CD4-positive, alpha-beta T cell (primary cell): Measurements from ENCODE around the gene AP2B1. TPM values are rescaled to one million over a fixed set of nuclear protein-coding genes. Genes with fewer than 3 reads are reported as not detected.

Source experiments
- ATAC-seq: fragments of 200-7000 bp; cut with Tn5 transposase; one replicate; pipeline ENCODE4 v1.10.0; 2022; ENCODE audit warnings: mild to moderate bottlenecking; ENCODE audit not compliant: poor library complexity
- CTCF ChIA-PET: fragments of 350-600 bp; sonication (Branson Sonifier 250); formaldehyde crosslinking; loops from one replicate; lab custom pipeline; 2021; ENCODE audit warnings: antibody characterized with exemption, inconsistent platforms; lab: Charles Lee
- POLR2A ChIA-PET: fragments of 350-600 bp; sonication (Branson Sonifier 250); formaldehyde crosslinking; loops from one replicate; lab custom pipeline; 2021; ENCODE audit warnings: antibody characterized with exemption, inconsistent platforms; lab: Charles Lee
- DNase-seq, 14 experiments: peaks; one replicate each; pipeline ENCODE4 v3.0.0-alpha.2; 2013 to 2020; ENCODE audit warnings: mixed read lengths in 2 of 14
- H3K27ac ChIP-seq, 2 donors: one replicate each; pipeline versions ENCODE4 v1.5.1 to v1.7.0; 2013; ENCODE audit warnings: low read length in 2 of 2, low read depth in 1 of 2, mild to moderate bottlenecking in 1 of 2
- H3K27me3 ChIP-seq, 2 experiments: 1 replicate in 1 of 2; 2 replicates in 1 of 2; pipeline versions ENCODE4 v1.6.1 to v1.7.0; 2013; ENCODE audit warnings: low read length in 2 of 2, control low read depth in 1 of 2, mild to moderate bottlenecking in 1 of 2, moderate library complexity in 1 of 2; ENCODE audit not compliant: insufficient read depth in 2 of 2, control insufficient read depth in 1 of 2
- H3K36me3 ChIP-seq: one replicate; pipeline ENCODE4 v1.6.1; 2013; ENCODE audit warnings: low read length, control low read depth; ENCODE audit not compliant: insufficient read depth
- H3K4me1 ChIP-seq: one replicate; pipeline ENCODE4 v1.6.1; 2013; ENCODE audit warnings: low read length, control low read depth; ENCODE audit not compliant: insufficient read depth
- H3K4me3 ChIP-seq: one replicate; pipeline ENCODE4 v1.5.1; 2013; ENCODE audit warnings: mild to moderate bottlenecking, low read length, moderate library complexity
- H3K9me3 ChIP-seq, 2 experiments: 1 replicate in 1 of 2; 2 replicates in 1 of 2; pipeline versions ENCODE4 v1.6.1 to v1.7.0; 2013; ENCODE audit warnings: low read length in 2 of 2, mild to moderate bottlenecking in 2 of 2, control low read depth in 1 of 2, moderate library complexity in 1 of 2; ENCODE audit not compliant: control insufficient read depth in 1 of 2, insufficient read depth in 1 of 2
- H3K27ac Mint-ChIP-seq: one replicate; pipeline ENCODE4 v1.8.0; 2020; ENCODE audit warnings: mixed read lengths
- H3K27me3 Mint-ChIP-seq: one replicate; pipeline ENCODE4 v1.8.0; 2021; ENCODE audit warnings: mixed read lengths
- H3K36me3 Mint-ChIP-seq: one replicate; pipeline ENCODE4 v1.8.0; 2021; ENCODE audit warnings: low read depth, mixed read lengths
- H3K4me1 Mint-ChIP-seq: one replicate; pipeline ENCODE4 v1.8.0; 2021; ENCODE audit warnings: low read depth, mixed read lengths
- H3K4me3 Mint-ChIP-seq: one replicate; pipeline ENCODE4 v1.8.0; 2020; ENCODE audit warnings: mild to moderate bottlenecking, mixed read lengths
- H3K9me3 Mint-ChIP-seq: one replicate; pipeline ENCODE4 v1.8.0; 2020; ENCODE audit warnings: mixed read lengths
- intact Hi-C, 2 experiments: fragments of 100-400 bp; cut with DNase I in 1 of 2; cut with micrococcal nuclease in 1 of 2; formaldehyde crosslinking; loops; one replicate each; pipeline versions ENCODE4 v1.15.1 to v1.9.0; 2023 to 2025; cut with DNase I, micrococcal nuclease
- total RNA-seq, 174 experiments: library from RNA in 2 of 174; stranded (reverse) in 2 of 174; gene quantifications; one replicate each; pipeline ENCODE4 v1.2.3 and lab custom pipeline; 2021 to 2026
- TF ChIP-seq, protein P1 (sequence below): fragments of 200-600 bp; IDR thresholded peaks from one replicate; pipeline ENCODE4 v1.8.0; 2022; ENCODE audit warnings: antibody characterized with exemption, mild to moderate bottlenecking

The AP2B1 gene
- total RNA-seq, 2 experiments from 2014 or later: 67.0 to 69.2 TPM

- Mint-ChIP-seq H3K9me3 (no peaks in the 10 kb centered on the region), H3K27me3 (no peaks in the 10 kb centered on the region), H3K4me1 (no peaks in the 10 kb centered on the region), H3K4me3 (no peak overlapping the region), H3K36me3 (peaks cover 75% of the 10 kb centered on the region), H3K27ac (no peak overlapping the region)
- DNase-seq (no peak), ATAC-seq (no peak)
- ChIA-PET CTCF (no interaction called here), POLR2A (no interaction called here)
- no peaks in the 10 kb centered on the region for H3K4me1 ChIP-seq
- intact Hi-C loops: no loop called here
- TF ChIP-seq, protein P1, sequence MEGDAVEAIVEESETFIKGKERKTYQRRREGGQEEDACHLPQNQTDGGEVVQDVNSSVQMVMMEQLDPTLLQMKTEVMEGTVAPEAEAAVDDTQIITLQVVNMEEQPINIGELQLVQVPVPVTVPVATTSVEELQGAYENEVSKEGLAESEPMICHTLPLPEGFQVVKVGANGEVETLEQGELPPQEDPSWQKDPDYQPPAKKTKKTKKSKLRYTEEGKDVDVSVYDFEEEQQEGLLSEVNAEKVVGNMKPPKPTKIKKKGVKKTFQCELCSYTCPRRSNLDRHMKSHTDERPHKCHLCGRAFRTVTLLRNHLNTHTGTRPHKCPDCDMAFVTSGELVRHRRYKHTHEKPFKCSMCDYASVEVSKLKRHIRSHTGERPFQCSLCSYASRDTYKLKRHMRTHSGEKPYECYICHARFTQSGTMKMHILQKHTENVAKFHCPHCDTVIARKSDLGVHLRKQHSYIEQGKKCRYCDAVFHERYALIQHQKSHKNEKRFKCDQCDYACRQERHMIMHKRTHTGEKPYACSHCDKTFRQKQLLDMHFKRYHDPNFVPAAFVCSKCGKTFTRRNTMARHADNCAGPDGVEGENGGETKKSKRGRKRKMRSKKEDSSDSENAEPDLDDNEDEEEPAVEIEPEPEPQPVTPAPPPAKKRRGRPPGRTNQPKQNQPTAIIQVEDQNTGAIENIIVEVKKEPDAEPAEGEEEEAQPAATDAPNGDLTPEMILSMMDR: no peak
- H3K27ac ChIP-seq: no peak overlapping the region
- H3K4me3 ChIP-seq: no peak overlapping the region
- H3K9me3 ChIP-seq: no peaks in the 10 kb centered on the region
- H3K27me3 ChIP-seq: no peaks in the 10 kb centered on the region
- peaks cover 61% of the 10 kb centered on the region for H3K36me3 ChIP-seq
These were observed 58.8 kb downstream of the AP2B1 start for GRCh38 chr17:35645923-35646322.

DNA sequence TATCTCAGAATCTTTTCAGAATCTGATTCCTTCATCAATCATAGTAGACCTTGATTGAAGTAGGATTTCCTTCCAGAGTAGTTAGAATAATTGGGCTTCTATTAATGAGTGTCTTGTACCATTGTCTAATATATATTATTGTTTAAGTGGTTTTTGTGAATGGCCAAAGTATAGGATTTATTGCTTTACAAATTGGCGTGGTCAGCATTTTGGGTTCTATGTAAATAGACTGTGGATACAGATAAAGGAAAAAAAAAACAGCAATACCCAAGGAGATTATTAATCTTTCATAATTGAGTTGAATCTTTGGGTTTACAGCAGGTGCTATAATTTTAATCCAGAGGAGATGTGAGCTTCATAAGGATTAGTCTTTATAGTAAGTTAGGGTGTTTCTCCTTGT lies 64.3 kb downstream of the AP2B1 start:
- intact Hi-C loops: no loop called here
- Mint-ChIP-seq H3K36me3 (peaks cover 51% of the 10 kb centered on the region), H3K27ac (no peak overlapping the region), H3K4me1 (no peaks in the 10 kb centered on the region), H3K9me3 (no peaks in the 10 kb centered on the region), H3K27me3 (no peaks in the 10 kb centered on the region), H3K4me3 (no peak overlapping the region)
- H3K9me3 ChIP-seq: no peaks in the 10 kb centered on the region
- H3K27me3 ChIP-seq: no peaks in the 10 kb centered on the region
- H3K27ac ChIP-seq: no peak overlapping the region
- no peaks in the 10 kb centered on the region for H3K4me1 ChIP-seq
- TF ChIP-seq, protein P1: no peak
- POLR2A ChIA-PET: no interaction called here
- DNase-seq (no peak), ATAC-seq (no peak)
- CTCF ChIA-PET: interaction anchor here (1.5 kb wide), 1 partner anchor 96 kb away, joined by 3 read pairs; no protein-coding TSS in a partner anchor
- peaks cover 33% of the 10 kb centered on the region for H3K36me3 ChIP-seq
- no peak overlapping the region for H3K4me3 ChIP-seq

DNA sequence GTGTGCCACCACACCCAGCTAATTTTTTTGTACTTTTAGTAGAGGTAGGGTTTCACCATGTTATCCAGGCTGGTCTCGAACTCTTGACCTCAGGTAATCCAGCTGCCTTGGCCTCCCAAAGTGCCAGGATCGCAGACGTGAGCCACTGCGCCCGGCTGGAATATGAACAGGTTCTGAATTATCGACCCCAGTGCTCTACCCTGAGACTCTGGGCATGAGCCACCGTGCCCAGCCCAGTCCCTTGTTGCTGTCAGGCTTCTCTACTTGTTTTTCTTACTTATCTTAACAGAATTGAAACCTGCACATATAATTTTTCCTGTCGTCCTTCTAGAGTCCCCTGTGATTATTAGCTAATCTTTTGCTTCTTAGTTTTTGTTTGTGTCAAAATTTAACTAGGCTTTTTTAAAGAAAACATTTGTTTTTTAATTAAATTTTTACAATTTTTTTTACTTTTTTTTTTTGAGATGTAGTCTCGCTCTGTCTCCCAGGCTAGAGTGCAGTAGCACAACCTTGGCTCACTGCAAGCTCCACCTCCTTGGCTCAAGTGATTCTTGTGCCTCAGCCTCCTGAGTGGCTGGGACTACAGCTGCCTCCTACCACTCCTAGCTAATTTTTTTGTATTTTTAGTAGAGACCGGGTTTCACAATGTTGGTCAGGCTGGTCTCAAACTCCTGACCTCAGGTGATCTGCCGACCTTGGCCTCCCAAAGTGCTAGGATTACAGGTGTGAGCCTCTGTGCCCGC lies 66.7 kb downstream of the AP2B1 start:
- no peak overlapping the region for H3K4me3 Mint-ChIP-seq
- CTCF ChIA-PET: no interaction called here

More for the DNA sequence above, 66.7 kb downstream of the AP2B1 start:
- no peaks in the 10 kb centered on the region for H3K9me3 ChIP-seq
- ATAC-seq (no peak), DNase-seq (no peak)
- peaks cover 39% of the 10 kb centered on the region for H3K36me3 Mint-ChIP-seq
- no peaks in the 10 kb centered on the region for H3K27me3 ChIP-seq
- no peak overlapping the region for H3K4me3 ChIP-seq
- peaks cover 3% of the 10 kb centered on the region for H3K4me1 Mint-ChIP-seq
- H3K27me3 Mint-ChIP-seq: no peaks in the 10 kb centered on the region
- H3K27ac Mint-ChIP-seq: no peak overlapping the region
- H3K9me3 Mint-ChIP-seq: no peaks in the 10 kb centered on the region
- peaks cover 45% of the 10 kb centered on the region for H3K36me3 ChIP-seq
- H3K27ac ChIP-seq: no peak overlapping the region
- intact Hi-C loops: no loop called here
- POLR2A ChIA-PET: interaction anchor here (0.6 to 1.4 kb wide), 2 partner anchors 12 to 91 kb away, joined by 3 read pairs; no protein-coding TSS in a partner anchor
- TF ChIP-seq, protein P1: no peak
- no peaks in the 10 kb centered on the region for H3K4me1 ChIP-seq
